Endometrial microvascular endothelial cells (primary cell): ENCODE results near the gene CYP2A7. TPM values are rescaled to one million over a fixed set of nuclear protein-coding genes. Genes with fewer than 3 reads are reported as not detected.
"Not testable (repeated sequence)": the region's sequence is repeated elsewhere in the genome, so short reads cannot be mapped to it uniquely, and the experiment has no call there.

Source experiments
- in situ Hi-C: cut with HindIII; loops from 2 replicates; pipeline ENCODE4 v1.10.0; 2017; ENCODE audit warnings: low sequenced_read_pairs, low pct_unique_long_range_greater_than_20kb; ENCODE audit errors: inconsistent ontology term
- total RNA-seq: library from RNA; depleted of rRNA; stranded (reverse); fragments of >200 nt; gene quantifications from one replicate; pipeline ENCODE4 v1.2.3, GENCODE V29; 2015; ENCODE audit errors: inconsistent ontology term

Gene CYP2A7
- total RNA-seq, 1 donor from 2014 or later: not detected

GRCh38 chr19:40900521-40900920 is 18.5 kb upstream of the CYP2A7 start:
- in situ Hi-C loops: not testable (repeated sequence)

GRCh38 chr19:40899964-40900363 is 17.9 kb upstream of the CYP2A7 start:
- in situ Hi-C loops: not testable (repeated sequence)

- in situ Hi-C loops: not testable (repeated sequence)
Measured at GRCh38 chr19:40896843-40897789, 15.1 kb upstream of the CYP2A7 start.

DNA sequence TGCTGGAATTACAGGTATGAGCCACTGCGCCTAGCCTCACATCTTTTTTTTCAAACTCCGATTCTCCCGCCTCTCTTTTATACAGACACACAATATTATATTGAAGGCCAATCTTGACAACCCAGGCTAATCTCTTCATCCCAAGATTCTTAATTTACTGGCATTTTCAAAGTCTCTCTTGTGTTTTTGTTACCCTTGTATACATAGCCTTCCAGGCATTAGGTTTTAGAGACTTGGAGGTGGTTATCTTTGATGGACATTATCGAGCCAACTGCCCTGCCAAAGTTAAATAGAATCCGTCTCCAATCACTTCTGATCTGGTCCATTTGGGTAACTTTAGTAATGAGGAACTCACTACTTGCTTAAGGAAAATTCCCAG is 14.4 kb upstream of the CYP2A7 start:
- in situ Hi-C loops: no loop called here

DNA sequence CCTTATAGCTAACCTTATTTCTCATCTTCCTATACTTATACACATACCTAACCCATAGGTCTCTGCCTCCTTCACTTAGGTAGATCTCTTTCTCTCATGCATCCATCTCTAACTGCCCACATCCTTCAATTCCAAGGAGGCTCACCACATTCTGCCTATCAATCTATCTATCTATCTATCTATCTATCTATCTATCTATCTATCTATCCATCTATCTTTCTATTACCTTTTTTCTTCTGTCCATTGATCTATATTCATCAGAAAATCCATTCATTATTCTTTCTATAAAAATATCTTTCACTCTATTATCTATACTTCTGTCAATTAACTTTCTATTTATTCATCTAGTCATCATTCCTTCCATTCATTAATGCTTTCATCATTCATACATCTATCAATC is 11.1 kb upstream of the CYP2A7 start:
- in situ Hi-C loops: no loop called here

- in situ Hi-C loops: no loop called here
Measured at GRCh38 chr19:40889366-40889765, 7.3 kb upstream of the CYP2A7 start.

GRCh38 chr19:40888191-40888590 is 6.2 kb upstream of the CYP2A7 start:
- in situ Hi-C loops: no loop called here

- in situ Hi-C loops: not testable (repeated sequence)
Measured at GRCh38 chr19:40884187-40884931, 2.3 kb upstream of the CYP2A7 start.

- in situ Hi-C loops: not testable (repeated sequence)
Measured at GRCh38 chr19:40879349-40879748, 2.7 kb downstream of the CYP2A7 start.

GRCh38 chr19:40875526-40875951 is 6.5 kb downstream of the CYP2A7 start:
- in situ Hi-C loops: not testable (repeated sequence)

- in situ Hi-C loops: not testable (repeated sequence)
Measured at GRCh38 chr19:40874874-40875273, 7.2 kb downstream of the CYP2A7 start.

- in situ Hi-C loops: not testable (repeated sequence)
Measured at GRCh38 chr19:40873873-40874272, 8.2 kb downstream of the CYP2A7 start.

DNA sequence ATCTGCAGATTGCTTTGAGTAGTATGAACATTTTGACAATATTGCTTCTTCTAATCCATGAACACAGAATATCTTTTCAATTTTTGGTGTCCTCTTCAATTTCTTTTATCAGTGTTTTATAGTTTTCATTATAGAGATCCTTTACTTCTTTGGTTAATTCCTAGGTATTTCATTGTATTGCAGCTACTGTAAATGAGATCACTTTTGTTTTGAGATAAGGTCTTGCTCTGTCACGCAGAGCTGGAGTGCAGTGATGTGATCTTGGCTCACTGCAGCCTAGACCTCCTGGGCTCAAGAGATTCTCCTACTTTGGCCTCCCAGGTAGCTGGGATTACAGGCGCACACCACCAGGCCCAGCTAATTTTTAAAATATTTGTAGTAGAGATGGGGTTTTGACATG is 9.8 kb downstream of the CYP2A7 start:
- in situ Hi-C loops: no loop called here

- in situ Hi-C loops: no loop called here
Measured at GRCh38 chr19:40867701-40868100, 14.3 kb downstream of the CYP2A7 start.

DNA sequence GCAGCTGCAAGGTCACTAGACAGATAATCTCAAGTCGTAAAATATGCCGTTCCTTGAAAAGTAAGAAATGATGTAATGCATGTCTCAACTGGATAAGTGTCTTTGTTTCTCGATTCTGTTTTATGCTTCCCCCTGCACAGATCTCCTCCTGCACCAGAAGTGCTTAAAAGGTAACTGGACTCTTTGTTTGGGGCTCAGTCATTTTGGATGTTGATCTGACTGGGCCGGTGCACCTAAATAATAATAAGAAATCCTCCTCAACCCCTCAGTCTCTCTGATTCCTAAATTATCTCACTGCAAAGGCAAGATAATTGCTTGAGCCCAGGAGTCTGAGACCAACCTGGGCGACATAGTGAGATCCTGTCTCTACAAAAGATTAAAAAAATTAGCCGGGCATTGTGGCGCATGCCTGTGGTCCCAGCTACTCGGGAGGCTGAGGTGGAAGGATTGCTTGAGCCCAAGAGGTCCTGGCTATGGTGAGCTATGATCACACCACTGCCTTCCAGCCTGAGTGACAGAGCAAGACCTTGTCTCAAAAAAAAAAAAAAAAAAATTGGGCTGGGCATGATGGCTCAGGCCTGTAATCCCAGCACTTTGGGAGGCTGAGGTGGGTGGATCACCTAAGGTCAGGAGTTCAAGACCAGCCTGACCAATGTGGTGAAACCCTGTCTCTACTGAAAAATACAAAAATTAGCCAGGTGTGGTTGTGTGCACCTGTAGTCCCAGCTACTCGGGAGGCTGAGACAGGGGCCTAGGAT is 17.1 kb downstream of the CYP2A7 start:
- in situ Hi-C loops: not testable (repeated sequence)

- in situ Hi-C loops: no loop called here
Measured at GRCh38 chr19:40862785-40863184, 19.2 kb downstream of the CYP2A7 start.

DNA sequence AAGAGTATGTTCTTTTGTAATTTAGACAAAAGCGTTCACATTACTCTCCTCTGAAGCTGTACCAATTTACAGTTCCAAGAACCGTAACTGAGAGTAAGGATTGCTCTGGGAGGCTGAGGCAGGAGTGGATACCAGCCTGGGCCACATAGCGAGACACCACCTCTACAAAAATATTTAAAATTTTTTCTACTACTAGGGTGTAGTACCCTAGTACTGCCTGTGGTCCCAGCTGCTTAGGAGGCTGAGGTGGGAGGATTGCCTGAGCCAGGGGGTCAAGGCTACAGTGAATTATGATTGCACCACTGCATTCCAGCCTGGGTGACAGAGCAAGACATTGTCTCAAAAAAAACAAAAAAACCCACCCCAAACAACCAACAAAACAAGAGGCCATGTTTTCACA is 19.7 kb downstream of the CYP2A7 start:
- in situ Hi-C loops: no loop called here

- in situ Hi-C loops: no loop called here
Measured at GRCh38 chr19:40858109-40858508, 23.9 kb downstream of the CYP2A7 start.

DNA sequence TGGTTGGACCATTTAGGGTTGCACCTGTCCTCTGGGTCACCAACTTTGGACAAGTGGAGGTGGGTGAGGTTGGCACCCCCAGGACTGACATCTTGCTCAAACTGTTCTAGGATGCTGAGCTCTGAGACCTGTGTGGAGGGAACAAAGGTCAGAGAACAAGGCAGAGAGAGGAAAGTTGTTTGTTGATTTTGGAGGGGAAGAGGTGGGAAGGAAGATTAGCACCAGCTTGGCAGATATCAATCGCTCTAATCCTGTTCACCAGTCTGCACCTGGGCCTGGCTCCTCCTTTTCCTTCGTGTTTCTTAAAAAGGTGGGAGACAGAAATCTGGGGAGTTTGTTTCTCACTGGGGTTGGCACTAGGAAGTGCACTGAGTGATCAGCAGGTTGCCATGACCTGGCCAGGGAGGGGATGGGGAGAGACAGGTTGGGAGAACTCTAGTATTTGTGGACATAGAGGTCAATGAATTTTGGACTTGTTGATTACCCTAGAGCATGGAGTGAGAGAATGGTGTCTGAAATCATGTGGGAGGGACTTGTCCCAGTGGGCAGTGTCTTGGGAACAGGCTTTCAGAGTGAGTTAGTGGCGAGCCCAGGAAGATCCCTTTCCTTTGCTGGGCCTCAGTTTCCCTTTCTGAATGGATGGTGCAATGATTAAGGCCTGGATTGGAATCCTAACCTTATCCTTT is 29.4 kb downstream of the CYP2A7 start:
- in situ Hi-C loops: not testable (repeated sequence)
